NCI-H128 (cell line): ENCODE measurements around the gene ATP2A3.

ENCODE experiments used
- DNase-seq: peaks from one replicate; lab custom pipeline; 2025; ENCODE audit not compliant: unreplicated experiment; lab: John Stamatoyannopoulos, UW

The ATP2A3 gene

GRCh38 chr17:3929764-3930163, 34.5 kb downstream of the ATP2A3 start:
- DNase-seq: no peak

DNA sequence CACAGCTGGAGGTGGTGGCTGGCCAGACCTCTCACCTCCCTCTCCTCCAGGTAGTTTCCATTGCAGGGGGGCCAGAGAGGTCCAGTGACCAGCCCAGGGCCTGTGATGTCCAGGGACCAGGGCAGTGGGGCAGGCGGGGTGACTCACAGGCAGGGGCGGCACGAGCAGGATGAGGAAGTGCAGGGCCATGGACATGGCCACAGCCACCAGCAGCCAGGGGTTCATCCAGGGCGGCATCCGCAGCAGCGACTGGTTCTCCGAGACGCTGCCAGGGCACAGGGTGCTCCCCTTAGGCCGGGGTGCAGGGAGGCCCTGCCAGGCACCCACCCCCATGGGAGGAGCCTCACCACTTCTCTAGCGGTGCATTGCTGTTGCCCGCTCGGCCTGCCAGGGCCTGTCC, 35.1 kb downstream of the ATP2A3 start:
- no peak for DNase-seq

- DNase-seq: no peak
Measured at GRCh38 chr17:3928406-3928805, 35.8 kb downstream of the ATP2A3 start.

DNA sequence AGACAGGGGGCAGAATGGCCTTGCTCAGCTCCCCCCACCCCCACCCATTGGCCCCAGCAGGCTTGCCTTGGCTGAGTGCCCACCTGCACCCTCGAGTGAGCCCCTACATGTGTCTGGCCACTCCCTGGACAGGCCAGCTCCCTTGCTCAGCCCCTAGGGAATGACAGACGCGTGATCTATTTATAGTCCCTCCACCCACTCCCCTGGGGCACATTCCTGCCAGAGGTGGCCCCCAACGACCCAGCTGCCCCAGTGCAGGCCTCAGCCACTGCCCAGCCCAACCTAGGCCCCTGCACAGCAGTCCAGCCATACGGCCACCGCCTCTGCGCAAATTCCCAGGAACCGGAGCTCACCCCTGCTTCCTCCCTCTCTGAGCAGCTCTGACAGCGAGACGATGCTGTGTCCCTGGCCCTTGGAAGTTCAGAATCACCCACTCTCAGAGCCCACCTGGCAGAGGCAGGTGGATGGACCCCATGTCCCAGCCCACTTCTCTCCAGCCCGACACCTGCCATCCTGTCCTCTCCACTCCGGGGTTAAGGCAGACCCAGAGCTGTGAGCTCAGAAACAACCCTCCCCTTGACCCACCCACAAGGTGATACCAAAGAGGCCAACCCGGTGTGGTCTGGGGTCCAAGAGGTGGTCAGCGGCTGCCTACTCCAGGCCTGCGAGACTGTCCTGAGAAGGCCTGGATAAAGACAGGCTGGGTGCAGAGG, 36.5 kb downstream of the ATP2A3 start:
- no peak for DNase-seq

- no peak for DNase-seq
Measured at GRCh38 chr17:3926860-3927627, 37.2 kb downstream of the ATP2A3 start.

DNA sequence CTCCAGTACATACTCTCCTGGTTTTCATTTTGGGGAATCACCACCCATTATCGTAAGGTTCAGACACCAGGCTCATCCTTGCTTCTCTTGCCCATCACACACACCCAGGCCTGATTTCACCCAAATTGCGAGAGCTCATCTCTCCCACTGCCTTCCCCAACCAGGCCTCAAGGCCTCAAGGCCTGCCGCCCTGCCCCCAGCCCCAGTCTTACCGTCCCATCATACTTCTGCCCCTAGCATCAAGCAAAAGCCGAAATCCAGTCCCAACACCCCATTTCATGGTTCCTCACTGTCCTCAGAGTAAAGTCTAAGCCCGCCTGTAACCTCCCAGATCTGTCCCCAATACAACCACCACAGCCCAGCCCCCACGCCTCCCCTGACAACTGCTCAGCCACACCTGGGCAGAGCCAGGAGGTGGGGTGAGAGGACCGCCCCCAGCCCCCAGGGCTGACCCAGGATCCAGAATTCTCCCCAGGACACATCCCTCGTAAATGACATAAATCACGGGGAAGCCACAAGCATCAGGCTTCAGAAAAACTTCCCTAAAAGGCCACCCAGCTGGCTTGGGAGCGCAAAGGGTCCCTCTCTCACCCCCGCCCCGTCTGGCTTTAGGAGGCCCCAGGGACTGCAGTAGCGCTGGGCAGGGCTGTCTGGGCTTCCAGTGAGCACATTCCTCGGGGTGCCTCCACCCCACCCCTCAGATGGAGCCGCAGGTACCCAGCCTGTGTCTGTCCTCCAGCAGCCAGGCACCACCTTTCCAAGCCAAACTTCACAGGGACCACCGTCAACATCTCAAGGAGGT, 38.4 kb downstream of the ATP2A3 start:
- no peak for DNase-seq

DNA sequence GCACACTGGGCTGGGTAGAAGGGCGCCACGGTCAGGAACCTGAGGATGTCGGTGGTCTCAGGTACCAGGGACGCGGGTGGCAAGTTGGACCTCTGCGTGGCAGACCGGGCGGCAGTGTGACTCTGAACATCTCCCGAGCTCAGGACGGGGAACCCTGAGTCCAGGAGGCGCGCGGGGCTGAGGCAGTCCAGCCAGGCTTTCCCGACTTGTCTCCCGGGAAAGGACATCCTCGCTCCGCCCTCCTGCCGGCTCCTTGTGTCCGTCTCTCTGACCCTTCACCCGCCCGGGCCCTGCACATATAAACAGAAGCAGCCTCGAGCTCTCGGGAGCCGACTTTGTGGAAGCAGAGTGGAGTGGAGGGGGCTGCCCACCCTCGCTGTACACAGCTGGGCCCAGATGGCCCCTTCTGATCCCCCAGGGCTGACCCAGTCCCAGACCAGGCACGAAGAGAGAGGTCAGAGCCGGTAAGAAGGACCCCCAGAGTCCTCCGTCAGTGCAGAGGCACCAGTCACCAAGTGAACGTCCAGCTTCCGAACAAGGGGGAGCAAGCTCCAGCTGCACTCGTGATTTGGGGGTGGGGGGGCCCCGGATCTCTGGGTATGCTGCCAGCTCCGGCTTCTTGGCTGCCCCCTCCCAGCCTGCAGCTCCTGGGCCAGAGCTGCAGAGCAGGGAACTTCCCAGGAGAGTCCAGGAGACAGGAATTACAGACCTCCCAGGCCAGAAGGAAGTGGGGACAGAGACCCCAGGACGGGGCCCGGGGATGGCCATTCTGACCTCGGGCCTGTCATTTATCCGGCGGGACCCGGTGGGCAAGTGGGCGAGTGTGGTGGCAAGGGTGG, 39.5 kb downstream of the ATP2A3 start:
- DNase-seq: no peak

GRCh38 chr17:3923466-3924190, 40.6 kb downstream of the ATP2A3 start:
- no peak for DNase-seq

DNA sequence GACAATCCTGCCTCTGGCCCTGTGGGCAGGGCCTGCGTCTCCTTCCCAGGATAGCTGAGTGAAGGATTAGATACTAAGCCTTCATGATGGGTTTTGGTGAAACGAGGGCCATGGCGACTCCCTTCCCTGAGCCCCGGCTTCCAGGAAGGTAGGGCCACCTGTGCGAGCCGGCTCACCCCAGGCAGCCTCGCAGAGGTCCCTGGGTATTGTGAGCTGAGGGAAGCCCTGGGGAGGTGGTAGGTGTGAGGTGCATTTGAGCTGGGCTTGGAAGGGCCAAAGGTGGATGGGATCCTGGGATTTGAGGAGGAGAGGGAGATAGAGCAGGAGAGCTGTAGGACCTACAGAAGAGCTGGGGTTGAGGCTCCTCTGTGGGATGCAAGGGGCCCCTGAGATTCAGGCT, 41.5 kb downstream of the ATP2A3 start:
- no peak for DNase-seq

DNA sequence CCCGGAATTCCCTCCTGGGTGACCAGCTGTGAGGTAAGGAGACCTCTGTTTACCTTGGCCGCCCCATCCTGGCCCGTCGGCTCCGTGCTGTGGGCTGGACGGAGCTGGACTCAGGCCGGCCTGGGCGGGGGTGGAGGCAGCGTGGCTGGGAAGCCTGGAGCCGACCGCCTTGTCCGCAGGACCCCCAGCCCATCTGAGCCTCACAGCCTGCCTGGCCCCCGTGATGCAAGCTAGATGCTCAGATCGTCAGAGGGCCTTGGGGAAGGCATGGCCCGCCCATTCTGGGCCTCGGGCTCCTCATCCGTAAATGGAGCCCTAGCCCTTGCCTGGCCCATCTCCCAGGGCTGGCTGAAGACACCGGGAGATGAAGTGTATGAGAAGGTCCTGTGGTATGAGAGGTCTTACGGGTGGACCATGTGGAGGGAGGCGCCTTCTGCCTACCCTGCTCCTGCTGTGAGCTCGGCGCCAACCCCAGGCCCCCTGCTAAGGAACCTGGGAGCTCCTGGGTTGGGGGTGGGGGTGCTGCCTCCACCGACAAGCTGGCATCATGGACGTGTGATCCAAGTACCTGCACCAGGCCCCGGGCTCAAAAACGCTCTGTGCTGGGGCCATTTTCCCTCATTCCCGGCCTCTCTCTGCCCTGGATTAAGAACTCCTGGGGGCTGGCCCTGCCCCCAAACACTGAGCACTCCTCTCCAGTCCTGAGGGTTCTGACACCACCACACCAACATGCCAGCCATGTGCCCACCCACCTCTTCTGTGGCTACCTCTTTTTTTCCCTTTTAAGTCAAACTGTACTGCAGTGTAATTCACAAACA, 42.5 kb downstream of the ATP2A3 start:
- no peak for DNase-seq

GRCh38 chr17:3921006-3921405, 43.2 kb downstream of the ATP2A3 start:
- DNase-seq: no peak

- DNase-seq: no peak
Measured at GRCh38 chr17:3919123-3919624, 45.1 kb downstream of the ATP2A3 start.

DNA sequence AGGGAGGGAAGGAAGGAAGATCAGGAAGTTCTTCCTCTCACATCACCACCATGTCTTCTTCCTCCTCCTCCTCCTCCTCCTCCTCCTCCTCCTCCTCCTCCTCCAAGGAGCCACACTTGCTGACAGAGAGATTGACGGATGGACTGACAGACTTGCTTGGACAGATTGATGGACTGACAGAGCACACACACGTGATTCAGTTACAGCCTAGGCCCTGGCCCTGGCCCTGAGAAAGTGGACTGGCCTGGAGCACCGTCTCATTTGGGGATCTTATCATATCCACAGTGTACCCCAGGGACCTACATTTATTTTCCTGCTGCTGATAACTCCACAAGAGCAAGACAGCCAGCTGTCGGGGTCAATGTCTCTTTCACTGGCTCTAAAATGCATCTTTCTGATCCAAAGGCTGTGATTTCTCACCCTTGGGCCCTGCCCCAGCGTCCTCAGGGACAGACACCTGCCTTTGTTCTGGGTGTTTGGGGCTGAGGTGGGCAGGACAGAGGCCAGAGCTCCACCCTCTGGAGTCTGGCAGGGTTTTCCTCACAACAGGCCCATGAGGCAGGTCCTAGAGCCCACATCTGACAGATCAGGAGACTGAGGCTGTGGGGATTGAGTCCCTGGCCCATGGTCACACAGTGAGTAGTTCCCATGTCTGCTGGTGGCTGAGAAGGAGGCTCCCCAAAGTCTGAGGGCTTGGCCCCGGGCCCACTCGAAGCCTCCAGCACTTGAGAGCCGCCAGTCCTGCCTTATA, 45.7 kb downstream of the ATP2A3 start:
- no peak for DNase-seq

DNA sequence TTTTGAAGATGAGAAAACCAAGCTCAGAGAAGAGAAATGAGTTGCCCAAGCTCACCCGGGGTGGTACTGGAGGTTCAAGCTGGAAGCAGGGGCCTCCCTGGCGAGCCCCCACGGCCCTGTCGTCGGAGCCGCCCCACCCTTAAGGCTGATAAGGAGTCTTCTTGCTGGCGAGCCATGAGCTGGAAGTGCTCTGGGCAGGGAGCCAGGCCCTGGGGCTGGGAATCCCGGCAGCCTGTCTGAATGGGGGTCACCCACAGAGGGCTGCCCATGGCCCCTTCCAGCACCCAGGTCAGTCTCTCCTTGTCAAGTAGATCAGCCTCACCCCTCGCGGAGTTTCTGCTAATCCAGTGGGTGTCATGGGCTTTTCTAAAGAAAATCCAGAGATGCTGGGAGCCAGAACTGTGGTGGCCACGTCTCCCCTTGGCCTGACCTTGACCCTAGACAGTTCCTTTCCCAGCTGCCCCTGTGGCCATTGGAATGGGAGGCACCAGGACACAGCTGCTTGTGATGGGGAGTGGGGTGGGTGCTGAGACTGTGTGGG, 46.8 kb downstream of the ATP2A3 start:
- no peak for DNase-seq

GRCh38 chr17:3916825-3917224, 47.4 kb downstream of the ATP2A3 start:
- DNase-seq: no peak

DNA sequence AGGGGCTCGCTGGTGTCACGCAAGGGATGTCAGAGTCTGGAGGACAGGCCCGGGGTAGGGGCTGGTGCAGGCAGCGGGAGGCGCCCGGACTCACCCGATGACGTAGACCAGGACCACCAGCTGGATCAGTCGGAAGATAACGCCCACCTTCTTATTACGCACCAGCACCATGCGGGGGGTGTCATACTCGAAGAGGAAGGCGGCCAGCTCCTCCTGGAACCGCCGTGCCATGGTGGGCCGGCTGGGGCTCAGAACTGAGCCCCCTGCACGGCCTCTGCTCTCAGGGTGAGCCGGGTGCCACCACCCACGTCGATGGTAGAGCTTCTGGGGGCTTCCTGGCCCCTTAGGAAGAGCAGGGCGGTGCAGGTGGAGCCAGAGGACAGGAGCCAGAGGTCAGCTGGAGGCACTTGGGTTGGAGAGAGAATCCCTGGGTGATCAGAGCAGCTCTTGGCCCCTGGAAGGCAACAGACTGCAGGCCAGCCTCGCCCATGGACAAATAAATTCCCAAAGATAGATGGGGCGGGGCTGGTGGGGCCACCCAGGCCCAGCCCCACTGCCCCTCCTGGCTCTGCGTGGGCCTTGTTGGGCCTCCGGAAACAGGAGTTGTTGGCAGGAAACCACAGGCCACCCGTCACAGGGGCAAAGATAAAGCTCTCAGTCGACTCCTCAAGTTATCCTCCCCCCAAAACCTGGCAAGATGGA, 48.1 kb downstream of the ATP2A3 start, which contains the start of gene P2RX1:
Gene P2RX1, minus strand, starts transcription at position 471 of the 702 bp plus-strand sequence. Its CDS starts 240 bp downstream, at position 231.
- no peak for DNase-seq

DNA sequence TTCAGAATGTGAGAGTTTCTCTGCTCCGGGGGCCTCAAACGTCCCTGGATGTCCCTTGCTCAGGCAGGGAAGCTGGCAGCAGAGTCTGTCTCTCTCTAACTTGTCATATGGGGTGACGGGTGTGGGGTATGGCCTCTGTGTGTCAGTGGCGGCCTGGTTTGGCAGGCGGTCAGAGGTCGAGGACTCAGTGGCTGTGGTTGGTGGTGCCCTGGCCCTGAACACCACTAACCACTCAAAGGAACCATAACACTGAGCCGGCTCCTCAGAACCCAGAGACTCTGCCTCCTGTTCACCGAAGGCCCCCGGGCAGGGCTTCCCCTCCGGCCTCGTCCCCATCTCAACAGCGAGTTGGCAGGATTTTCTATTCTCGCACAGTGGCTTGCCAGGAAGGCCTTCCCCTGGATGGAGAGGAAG, 48.6 kb downstream of the ATP2A3 start:
- DNase-seq: no peak

- DNase-seq: no peak
Measured at GRCh38 chr17:3914312-3914670, 49.9 kb downstream of the ATP2A3 start.
